C1 segment of cervical spinal cord (tissue), 14 donors: Measurements from ENCODE around the gene SLF2.

Experiments
- DNase-seq, 14 donors: peaks; one replicate each; lab custom pipeline; 2025; lab: John Stamatoyannopoulos, UW

SLF2 gene

GRCh38 chr10:101014230-101014884 is 101.6 kb downstream of the SLF2 start:
- peak in 13 of 14 donors; percentile 20 to 82 (median 63) for DNase-seq
